ENCODE results near the gene PLP2.
A peak's percentile ranks its signal among the peaks of the same experiment; 100 is the strongest.
"Not testable (repeated sequence)": the region's sequence is repeated elsewhere in the genome, so short reads cannot be mapped to it uniquely, and the experiment has no call there.

Gene PLP2

GRCh38 chrX:49163555-49164419, 7.9 kb upstream of the PLP2 start:
- DNase-seq (ENCODE audit: low read depth), result peak; percentile 91

- DNase-seq (ENCODE audit: low read depth), result no peak
Measured at GRCh38 chrX:49164589-49165360, 6.9 kb upstream of the PLP2 start.

GRCh38 chrX:49165901-49166881, 5.5 kb upstream of the PLP2 start:
- DNase-seq (ENCODE audit: low read depth), result peak; percentile 97

GRCh38 chrX:49166914-49167739, 4.6 kb upstream of the PLP2 start:
- DNase-seq (ENCODE audit: low read depth), result peak; percentile 85

- no peak for DNase-seq (ENCODE audit: low read depth)
Measured at GRCh38 chrX:49167740-49168108, 4.0 kb upstream of the PLP2 start.

- peak; percentile 73 for DNase-seq (ENCODE audit: low read depth)
Measured at GRCh38 chrX:49172280-49172780, 632 bp downstream of the PLP2 start.

- DNase-seq (ENCODE audit: low read depth), result not testable (repeated sequence)
Measured at GRCh38 chrX:49173544-49173943, 1.8 kb downstream of the PLP2 start.

- no peak for DNase-seq (ENCODE audit: low read depth)
Measured at GRCh38 chrX:49174723-49175122, 3.0 kb downstream of the PLP2 start.

- no peak for DNase-seq (ENCODE audit: low read depth)
Measured at GRCh38 chrX:49175435-49176274, 4.0 kb downstream of the PLP2 start.

GRCh38 chrX:49176421-49177326, 5.0 kb downstream of the PLP2 start:
- DNase-seq (ENCODE audit: low read depth), result peak; percentile 79

GRCh38 chrX:49177338-49177833, 5.7 kb downstream of the PLP2 start:
- DNase-seq (ENCODE audit: low read depth), result peak; percentile 66

GRCh38 chrX:49177873-49178480, 6.3 kb downstream of the PLP2 start:
- DNase-seq (ENCODE audit: low read depth), result no peak

- no peak for DNase-seq (ENCODE audit: low read depth)
Measured at GRCh38 chrX:49178537-49178936, 6.8 kb downstream of the PLP2 start.

- DNase-seq (ENCODE audit: low read depth), result no peak
Measured at GRCh38 chrX:49179358-49179757, 7.7 kb downstream of the PLP2 start.

- DNase-seq (ENCODE audit: low read depth), result no peak
Measured at GRCh38 chrX:49183701-49184281, 12.1 kb downstream of the PLP2 start.

GRCh38 chrX:49184294-49185281, 12.9 kb downstream of the PLP2 start:
- no peak for DNase-seq (ENCODE audit: low read depth)
